HEK293 (cell line): ENCODE results near the gene RAB6A.

Source experiments
- CTCF ChIA-PET: fragments of 350-600 bp; formaldehyde crosslinking; extraction: SDS; loops from one replicate; lab custom pipeline; 2021; ENCODE audit warnings: antibody characterized with exemption; lab: Yijun Ruan, JAX
- POLR2A ChIA-PET: fragments of 300-600 bp; formaldehyde crosslinking; extraction: SDS; loops from one replicate; lab custom pipeline; 2020; ENCODE audit warnings: antibody characterized with exemption, inconsistent platforms; lab: Yijun Ruan, JAX
- H3K27ac ChIP-seq: fragments of 200-500 bp; sonication (Bioruptor generic); 2 replicates; pipeline ENCODE4 v1.5.1; 2014; ENCODE audit warnings: low read depth, low read length, control low read depth, inconsistent platforms; ENCODE audit errors: extremely low read depth
- H3K36me3 ChIP-seq, 2 experiments: fragments of 200-500 bp in 1 of 2; sonication (Bioruptor generic) in 1 of 2; 1 replicate in 1 of 2; 2 replicates in 1 of 2; pipeline ENCODE4 v1.5.1; 2014 to 2017; ENCODE audit warnings: inconsistent platforms in 2 of 2, low read length in 2 of 2; ENCODE audit not compliant: control insufficient read depth in 2 of 2, insufficient read depth in 1 of 2
- H3K4me1 ChIP-seq: fragments of 200-500 bp; sonication (Bioruptor generic); 2 replicates; pipeline ENCODE4 v1.5.1; 2014; ENCODE audit warnings: mild to moderate bottlenecking, low read length, inconsistent platforms; ENCODE audit not compliant: control insufficient read depth, insufficient read depth
- H3K4me3 ChIP-seq: 2 replicates; pipeline ENCODE4 v1.5.1; 2011; ENCODE audit warnings: low read depth, mild to moderate bottlenecking, control low read depth, low read length, moderate library complexity
- H3K9me3 ChIP-seq: fragments of 200-500 bp; sonication (Bioruptor generic); 2 replicates; pipeline ENCODE4 v1.5.1; 2014; ENCODE audit warnings: low read depth, low read length, inconsistent platforms; ENCODE audit not compliant: control insufficient read depth, insufficient read depth
- ELK4 ChIP-seq: IDR thresholded peaks from 2 replicates; pipeline ENCODE4 v1.6.1; 2011; ENCODE audit warnings: mild to moderate bottlenecking, low read depth, low read length, borderline replicate concordance
- HOXC10 ChIP-seq: sonication (generic); formaldehyde crosslinking; IDR thresholded peaks from 2 replicates; pipeline ENCODE4 v1.8.1; 2023; ENCODE audit warnings: mild to moderate bottlenecking, missing genetic modification reagents
- MZF1 ChIP-seq: fragments of 450-650 bp; formaldehyde crosslinking; IDR thresholded peaks from 2 replicates; pipeline ENCODE4 v1.5.1; 2017; ENCODE audit warnings: missing biosample characterization, missing genetic modification characterization, borderline replicate concordance
- OSR2 ChIP-seq: fragments of 450-650 bp; formaldehyde crosslinking; IDR thresholded peaks from 2 replicates; pipeline ENCODE4 v1.5.1; 2016; ENCODE audit warnings: missing biosample characterization, missing genetic modification characterization
- PRDM4 ChIP-seq: fragments of 450-650 bp; formaldehyde crosslinking; IDR thresholded peaks from 2 replicates; pipeline ENCODE4 v1.5.1; 2017; ENCODE audit warnings: missing biosample characterization, missing genetic modification characterization
- REPIN1 ChIP-seq: fragments of 450-650 bp; formaldehyde crosslinking; IDR thresholded peaks from 2 replicates; pipeline ENCODE4 v1.5.1; 2017; ENCODE audit warnings: missing biosample characterization, missing genetic modification characterization, low read depth
- REST ChIP-seq: fragments of 450-650 bp; formaldehyde crosslinking; IDR thresholded peaks from 2 replicates; pipeline ENCODE4 v1.5.1; 2016; ENCODE audit warnings: missing biosample characterization, missing genetic modification characterization
- SALL2 ChIP-seq: fragments of 450-650 bp; formaldehyde crosslinking; IDR thresholded peaks from 2 replicates; pipeline ENCODE4 v1.5.0; 2017; ENCODE audit warnings: missing biosample characterization, mild to moderate bottlenecking, missing genetic modification characterization, borderline replicate concordance
- SP3 ChIP-seq: fragments of 450-650 bp; formaldehyde crosslinking; IDR thresholded peaks from 2 replicates; pipeline ENCODE4 v1.5.1; 2016; ENCODE audit warnings: missing biosample characterization, missing genetic modification characterization
- SP7 ChIP-seq: fragments of 450-650 bp; formaldehyde crosslinking; IDR thresholded peaks from 2 replicates; pipeline ENCODE4 v1.5.1; 2016; ENCODE audit warnings: missing biosample characterization, missing genetic modification characterization
- YY1 ChIP-seq: fragments of 450-650 bp; formaldehyde crosslinking; IDR thresholded peaks from 2 replicates; pipeline ENCODE4 v1.5.1; 2018; ENCODE audit warnings: missing biosample characterization, missing genetic modification characterization
- ZFP69B ChIP-seq: fragments of 450-650 bp; formaldehyde crosslinking; IDR thresholded peaks from 2 replicates; pipeline ENCODE4 v1.5.1; 2016; ENCODE audit warnings: missing biosample characterization, missing genetic modification characterization
- ZNF202 ChIP-seq: fragments of 450-650 bp; formaldehyde crosslinking; IDR thresholded peaks from 2 replicates; pipeline ENCODE4 v1.5.1; 2016; ENCODE audit warnings: missing biosample characterization, missing genetic modification characterization, borderline replicate concordance
- ZNF324 ChIP-seq: fragments of 450-650 bp; formaldehyde crosslinking; IDR thresholded peaks from 2 replicates; pipeline ENCODE4 v1.5.1; 2016; ENCODE audit warnings: missing biosample characterization, missing genetic modification characterization
- ZNF37A ChIP-seq: fragments of 450-650 bp; IDR thresholded peaks from 2 replicates; pipeline ENCODE4 v1.5.1; 2018; ENCODE audit warnings: missing biosample characterization, missing genetic modification characterization
- ZNF426 ChIP-seq: fragments of 450-650 bp; formaldehyde crosslinking; IDR thresholded peaks from 2 replicates; pipeline ENCODE4 v1.5.1; 2017; ENCODE audit warnings: missing biosample characterization, missing genetic modification characterization, mild to moderate bottlenecking, inconsistent platforms, moderate library complexity
- ZNF529 ChIP-seq: fragments of 450-650 bp; formaldehyde crosslinking; IDR thresholded peaks from 2 replicates; pipeline ENCODE4 v1.5.1; 2017; ENCODE audit warnings: missing genetic modification characterization, missing biosample characterization; ENCODE audit not compliant: insufficient replicate concordance
- ZNF654 ChIP-seq: fragments of 450-650 bp; formaldehyde crosslinking; IDR thresholded peaks from 2 replicates; pipeline ENCODE4 v1.5.1; 2016; ENCODE audit warnings: low read depth, missing biosample characterization, missing genetic modification characterization
- ZNF830 ChIP-seq: fragments of 450-650 bp; IDR thresholded peaks from 2 replicates; pipeline ENCODE4 v1.5.0; 2018; ENCODE audit warnings: missing biosample characterization, missing genetic modification characterization, low read depth, mild to moderate bottlenecking, moderate library complexity

RAB6A gene

GRCh38 chr11:73808052-73808451 lies 47.2 kb upstream of the RAB6A start:
- H3K4me1 ChIP-seq, result no peaks in the 10 kb centered on the region

GRCh38 chr11:73804712-73805111 lies 43.8 kb upstream of the RAB6A start:
- peaks cover 0 to 6% of the 10 kb centered on the region in 2 experiments; a peak in 1 of 3 replicates for H3K36me3 ChIP-seq
- H3K9me3 ChIP-seq, result no peaks in the 10 kb centered on the region
- no peaks in the 10 kb centered on the region for H3K4me1 ChIP-seq
- H3K4me3 ChIP-seq, result no peak overlapping the region
- H3K27ac ChIP-seq, result no peak overlapping the region
- ChIA-PET CTCF (interaction anchor here (0.7 kb wide), 2 partner anchors 145 to 1137 kb away, joined by 3 read pairs; no protein-coding TSS in a partner anchor), POLR2A (no interaction called here)
- TF ChIP-seq ZNF654 (tag by site-specific recombination) (no peak), SP7 (tag by site-specific recombination) (peak; percentile 81)

More at GRCh38 chr11:73808052-73808451, 47.2 kb upstream of the RAB6A start:
- Histone ChIP-seq H3K4me3 (no peak overlapping the region), H3K27ac (no peak overlapping the region), H3K36me3 (peaks cover 0 to 6% of the 10 kb centered on the region in 2 experiments; a peak in 1 of 3 replicates), H3K9me3 (no peaks in the 10 kb centered on the region)
- POLR2A ChIA-PET, result no interaction called here
- CTCF ChIA-PET, result no interaction called here
- TF ChIP-seq REPIN1 (tag by site-specific recombination) (no peak), REST (tag by site-specific recombination) (no peak), ZNF37A (tag by site-specific recombination) (no peak), ZFP69B (tag by site-specific recombination) (no peak), ZNF324 (tag by site-specific recombination) (no peak), PRDM4 (tag by site-specific recombination) (no peak), ZNF529 (tag by site-specific recombination) (no peak), SP3 (no peak), ZNF830 (tag by site-specific recombination) (no peak), ZNF426 (tag by site-specific recombination) (no peak), SALL2 (no peak), MZF1 (tag by site-specific recombination) (no peak), YY1 (tag by site-specific recombination) (no peak)

GRCh38 chr11:73801136-73801535 lies 40.3 kb upstream of the RAB6A start:
- Histone ChIP-seq H3K9me3 (no peaks in the 10 kb centered on the region), H3K4me1 (no peaks in the 10 kb centered on the region), H3K27ac (no peak overlapping the region), H3K36me3 (peaks cover 0 to 10% of the 10 kb centered on the region in 2 experiments; a peak in 1 of 3 replicates), H3K4me3 (no peak overlapping the region)
- ChIA-PET CTCF (no interaction called here), POLR2A (no interaction called here)
- no peak for TF ChIP-seq YY1 (tag by site-specific recombination)
- no peak for TF ChIP-seq ELK4
- TF ChIP-seq ZNF202, result no peak
- TF ChIP-seq OSR2 (tag by site-specific recombination), result no peak
- TF ChIP-seq HOXC10 (CRISPR knock-in tag), result no peak
